ENCODE results near the gene PAFAH1B2. TPM values are rescaled to one million over a fixed set of nuclear protein-coding genes. Genes with fewer than 3 reads are reported as not detected.

The PAFAH1B2 gene
- total RNA-seq, 1 experiment from 2014 or later = 72.8 TPM

GRCh38 chr11:117185736-117186430 is 41.8 kb downstream of the PAFAH1B2 start:
- no peak for DNase-seq
- Histone ChIP-seq H3K27ac (no peak overlapping the region), H3K27me3 (no peaks in the 10 kb centered on the region), H3K36me3 (no peaks in the 10 kb centered on the region), H3K4me1 (peaks cover 2% of the 10 kb centered on the region; the same call in 1 of the 2 replicates), H3K4me3 (no peak overlapping the region), H3K9me3 (replicated peaks) (no peaks in the 10 kb centered on the region)

GRCh38 chr11:117186431-117186761 is 42.3 kb downstream of the PAFAH1B2 start:
- no peak for DNase-seq
- no peak overlapping the region for H3K4me3 ChIP-seq
- no peaks in the 10 kb centered on the region for H3K36me3 ChIP-seq
- H3K27ac ChIP-seq = no peak overlapping the region
- H3K9me3 ChIP-seq (replicated peaks) = no peaks in the 10 kb centered on the region
- no peaks in the 10 kb centered on the region for H3K4me1 ChIP-seq
- no peaks in the 10 kb centered on the region for H3K27me3 ChIP-seq

- H3K36me3 ChIP-seq = no peaks in the 10 kb centered on the region
- H3K4me3 ChIP-seq = no peak overlapping the region
- no peaks in the 10 kb centered on the region for H3K9me3 ChIP-seq (replicated peaks)
- no peak overlapping the region for H3K27ac ChIP-seq
- no peaks in the 10 kb centered on the region for H3K4me1 ChIP-seq
- H3K27me3 ChIP-seq = no peaks in the 10 kb centered on the region
- no peak for DNase-seq
These were observed 42.9 kb downstream of the PAFAH1B2 start for GRCh38 chr11:117187007-117187406.

- no peaks in the 10 kb centered on the region for H3K27me3 ChIP-seq
- no peaks in the 10 kb centered on the region for H3K4me1 ChIP-seq
- H3K27ac ChIP-seq = no peak overlapping the region
- H3K9me3 ChIP-seq (replicated peaks) = no peaks in the 10 kb centered on the region
- H3K4me3 ChIP-seq = no peak overlapping the region
- no peaks in the 10 kb centered on the region for H3K36me3 ChIP-seq
- no peak for DNase-seq
These were observed 43.3 kb downstream of the PAFAH1B2 start for GRCh38 chr11:117187428-117187798.

GRCh38 chr11:117187799-117188481 is 43.9 kb downstream of the PAFAH1B2 start:
- H3K36me3 ChIP-seq = no peaks in the 10 kb centered on the region
- H3K4me1 ChIP-seq = no peaks in the 10 kb centered on the region
- no peak for DNase-seq
- H3K27me3 ChIP-seq = no peaks in the 10 kb centered on the region
- no peaks in the 10 kb centered on the region for H3K9me3 ChIP-seq (replicated peaks)
- H3K27ac ChIP-seq = no peak overlapping the region
- H3K4me3 ChIP-seq = no peak overlapping the region

GRCh38 chr11:117188620-117189081 is 44.6 kb downstream of the PAFAH1B2 start:
- no peak for DNase-seq
- Histone ChIP-seq H3K27me3 (no peaks in the 10 kb centered on the region), H3K9me3 (replicated peaks) (no peaks in the 10 kb centered on the region), H3K27ac (no peak overlapping the region), H3K4me3 (no peak overlapping the region), H3K4me1 (no peaks in the 10 kb centered on the region), H3K36me3 (no peaks in the 10 kb centered on the region)

GRCh38 chr11:117189191-117189940 is 45.3 kb downstream of the PAFAH1B2 start:
- DNase-seq = no peak
- H3K36me3 ChIP-seq = no peaks in the 10 kb centered on the region

GRCh38 chr11:117189941-117190544 is 46.0 kb downstream of the PAFAH1B2 start:
- Histone ChIP-seq H3K4me1 (no peaks in the 10 kb centered on the region), H3K4me3 (no peak overlapping the region), H3K27ac (no peak overlapping the region), H3K27me3 (no peaks in the 10 kb centered on the region), H3K9me3 (replicated peaks) (no peaks in the 10 kb centered on the region), H3K36me3 (no peaks in the 10 kb centered on the region)
- no peak for DNase-seq

More at GRCh38 chr11:117189191-117189940, 45.3 kb downstream of the PAFAH1B2 start:
- Histone ChIP-seq H3K27me3 (no peaks in the 10 kb centered on the region), H3K4me3 (no peak overlapping the region), H3K9me3 (replicated peaks) (no peaks in the 10 kb centered on the region), H3K4me1 (no peaks in the 10 kb centered on the region), H3K27ac (no peak overlapping the region)

GRCh38 chr11:117191680-117192400 is 47.8 kb downstream of the PAFAH1B2 start:
- Histone ChIP-seq H3K4me3 (no peak overlapping the region), H3K4me1 (no peaks in the 10 kb centered on the region), H3K27ac (no peak overlapping the region), H3K27me3 (no peaks in the 10 kb centered on the region), H3K36me3 (no peaks in the 10 kb centered on the region), H3K9me3 (replicated peaks) (no peaks in the 10 kb centered on the region)
- DNase-seq = no peak

GRCh38 chr11:117192401-117192875 is 48.4 kb downstream of the PAFAH1B2 start:
- no peaks in the 10 kb centered on the region for H3K36me3 ChIP-seq
- no peaks in the 10 kb centered on the region for H3K4me1 ChIP-seq
- DNase-seq = no peak
- no peaks in the 10 kb centered on the region for H3K9me3 ChIP-seq (replicated peaks)
- no peaks in the 10 kb centered on the region for H3K27me3 ChIP-seq
- H3K4me3 ChIP-seq = no peak overlapping the region
- H3K27ac ChIP-seq = no peak overlapping the region

GRCh38 chr11:117193130-117194020 is 49.3 kb downstream of the PAFAH1B2 start:
- Histone ChIP-seq H3K4me1 (no peaks in the 10 kb centered on the region), H3K4me3 (no peak overlapping the region), H3K36me3 (no peaks in the 10 kb centered on the region), H3K9me3 (replicated peaks) (no peaks in the 10 kb centered on the region), H3K27ac (no peak overlapping the region), H3K27me3 (no peaks in the 10 kb centered on the region)
- DNase-seq = no peak

- Histone ChIP-seq H3K36me3 (no peaks in the 10 kb centered on the region), H3K9me3 (replicated peaks) (no peaks in the 10 kb centered on the region), H3K27me3 (no peaks in the 10 kb centered on the region), H3K4me1 (no peaks in the 10 kb centered on the region), H3K27ac (no peak overlapping the region), H3K4me3 (no peak overlapping the region)
- DNase-seq = no peak
These were observed 50.2 kb downstream of the PAFAH1B2 start for GRCh38 chr11:117194267-117194666.

GRCh38 chr11:117195258-117195657 is 51.2 kb downstream of the PAFAH1B2 start:
- Histone ChIP-seq H3K27me3 (no peaks in the 10 kb centered on the region), H3K27ac (no peak overlapping the region), H3K36me3 (no peaks in the 10 kb centered on the region), H3K9me3 (replicated peaks) (no peaks in the 10 kb centered on the region), H3K4me1 (no peaks in the 10 kb centered on the region), H3K4me3 (no peak overlapping the region)
- DNase-seq = no peak
